Bronchial epithelial cell (primary cell): Measurements from ENCODE around the gene BICDL1. TPM values are rescaled to one million over a fixed set of nuclear protein-coding genes. Genes with fewer than 3 reads are reported as not detected.

ENCODE experiments used
- DNase-seq: peaks from one replicate; pipeline ENCODE4 v3.0.0-alpha.2; 2010; ENCODE audit warnings: low read depth
- FAIRE-seq: peaks from 2 replicates; lab custom pipeline; 2011; peaks lifted over from hg19 to GRCh38; lab: Jason Lieb, UNC
- H3K27me3 ChIP-seq: 2 replicates; pipeline ENCODE4 v1.5.1; 2011; ENCODE audit warnings: low read length; ENCODE audit not compliant: control insufficient read depth, insufficient read depth
- H3K36me3 ChIP-seq: 2 replicates; pipeline ENCODE4 v1.5.1; 2011; ENCODE audit warnings: low read length; ENCODE audit not compliant: control insufficient read depth, insufficient read depth
- H3K4me3 ChIP-seq: 2 replicates; pipeline ENCODE4 v1.5.1; 2011; ENCODE audit warnings: mild to moderate bottlenecking, low read depth, low read length, control low read depth
- total RNA-seq: library from RNA; depleted of rRNA; stranded (reverse); fragments of >200 nt; gene quantifications from 2 replicates; pipeline ENCODE4 v1.2.1, GENCODE V29; 2014
- TF ChIP-seq, protein P1 (sequence below): IDR thresholded peaks from 2 replicates; pipeline ENCODE4 v1.5.1; 2011; ENCODE audit warnings: mild to moderate bottlenecking, moderate library complexity, low read length, control low read depth, inconsistent platforms; ENCODE audit not compliant: insufficient read depth, severe bottlenecking

Gene BICDL1
- total RNA-seq, 1 donor from 2014 or later: 10.8 TPM

DNA sequence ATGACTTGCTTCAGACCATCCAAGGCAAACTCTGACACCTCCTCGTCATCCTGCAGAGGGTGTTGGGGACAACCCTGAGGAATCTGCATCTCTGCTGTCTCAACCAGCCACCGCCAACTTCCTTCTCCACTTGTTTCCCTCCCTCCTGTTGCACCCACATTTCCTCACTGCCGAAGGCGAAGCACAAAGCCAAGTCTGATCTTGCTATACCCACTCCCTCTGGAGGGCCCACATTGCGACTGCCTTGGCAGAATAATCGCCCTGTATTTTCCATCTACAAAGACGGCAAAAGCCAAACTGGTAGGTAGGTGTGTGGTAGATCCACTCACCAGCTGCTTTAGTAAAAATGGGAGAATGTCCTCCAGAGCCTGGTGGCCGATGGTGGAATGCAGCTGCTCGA is 149.3 kb downstream of the BICDL1 start:
- Histone ChIP-seq H3K4me3 (no peak overlapping the region), H3K36me3 (peaks cover 49% of the 10 kb centered on the region), H3K27me3 (no peaks in the 10 kb centered on the region)
- DNase-seq (no peak), FAIRE-seq (no peak)
- TF ChIP-seq, protein P1, sequence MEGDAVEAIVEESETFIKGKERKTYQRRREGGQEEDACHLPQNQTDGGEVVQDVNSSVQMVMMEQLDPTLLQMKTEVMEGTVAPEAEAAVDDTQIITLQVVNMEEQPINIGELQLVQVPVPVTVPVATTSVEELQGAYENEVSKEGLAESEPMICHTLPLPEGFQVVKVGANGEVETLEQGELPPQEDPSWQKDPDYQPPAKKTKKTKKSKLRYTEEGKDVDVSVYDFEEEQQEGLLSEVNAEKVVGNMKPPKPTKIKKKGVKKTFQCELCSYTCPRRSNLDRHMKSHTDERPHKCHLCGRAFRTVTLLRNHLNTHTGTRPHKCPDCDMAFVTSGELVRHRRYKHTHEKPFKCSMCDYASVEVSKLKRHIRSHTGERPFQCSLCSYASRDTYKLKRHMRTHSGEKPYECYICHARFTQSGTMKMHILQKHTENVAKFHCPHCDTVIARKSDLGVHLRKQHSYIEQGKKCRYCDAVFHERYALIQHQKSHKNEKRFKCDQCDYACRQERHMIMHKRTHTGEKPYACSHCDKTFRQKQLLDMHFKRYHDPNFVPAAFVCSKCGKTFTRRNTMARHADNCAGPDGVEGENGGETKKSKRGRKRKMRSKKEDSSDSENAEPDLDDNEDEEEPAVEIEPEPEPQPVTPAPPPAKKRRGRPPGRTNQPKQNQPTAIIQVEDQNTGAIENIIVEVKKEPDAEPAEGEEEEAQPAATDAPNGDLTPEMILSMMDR: no peak

DNA sequence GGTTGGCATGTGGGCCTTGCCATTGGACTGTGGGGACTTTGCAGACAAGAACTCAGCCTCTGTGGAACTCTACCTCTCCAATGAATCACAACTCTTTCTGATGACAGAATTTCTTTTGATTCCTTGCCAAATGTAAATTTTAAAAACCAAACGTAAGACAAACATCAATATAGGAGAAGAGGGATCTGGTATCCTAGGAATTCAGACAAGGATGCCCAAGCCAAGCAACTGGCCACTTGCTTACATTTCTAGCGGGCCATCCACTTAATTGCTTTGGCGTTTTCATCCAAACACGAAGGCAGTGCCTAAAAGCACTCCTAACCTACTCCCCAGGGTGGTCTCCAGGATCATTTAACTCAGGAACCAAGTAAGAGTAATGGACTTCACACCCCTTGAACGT is 150.9 kb downstream of the BICDL1 start:
- Histone ChIP-seq H3K4me3 (no peak overlapping the region), H3K36me3 (peaks cover 50% of the 10 kb centered on the region), H3K27me3 (no peaks in the 10 kb centered on the region)
- FAIRE-seq (no peak), DNase-seq (no peak)
- TF ChIP-seq, protein P1: no peak

DNA sequence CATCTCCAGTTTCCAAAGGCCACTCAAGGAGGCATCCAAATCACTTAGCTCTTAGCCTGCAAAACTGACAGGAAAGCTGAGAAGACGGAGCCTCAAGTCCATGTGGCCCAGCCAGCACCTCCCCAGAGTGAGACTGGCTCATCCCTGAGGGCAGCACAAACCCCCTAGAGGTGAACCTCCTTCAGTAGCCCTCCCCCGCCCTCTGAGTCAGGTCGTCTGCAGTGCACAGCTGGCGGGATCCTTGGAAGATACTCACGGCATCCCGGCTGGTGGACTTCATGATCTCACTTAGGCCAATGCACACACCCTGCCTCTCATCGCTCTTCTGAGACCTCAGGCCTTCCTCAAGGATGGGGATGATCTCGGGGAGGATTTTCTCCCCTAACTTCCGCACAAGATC is 151.6 kb downstream of the BICDL1 start:
- TF ChIP-seq, protein P1: no peak
- DNase-seq (no peak), FAIRE-seq (peak; percentile 58)
- Histone ChIP-seq H3K27me3 (no peaks in the 10 kb centered on the region), H3K36me3 (peaks cover 52% of the 10 kb centered on the region), H3K4me3 (no peak overlapping the region)

DNA sequence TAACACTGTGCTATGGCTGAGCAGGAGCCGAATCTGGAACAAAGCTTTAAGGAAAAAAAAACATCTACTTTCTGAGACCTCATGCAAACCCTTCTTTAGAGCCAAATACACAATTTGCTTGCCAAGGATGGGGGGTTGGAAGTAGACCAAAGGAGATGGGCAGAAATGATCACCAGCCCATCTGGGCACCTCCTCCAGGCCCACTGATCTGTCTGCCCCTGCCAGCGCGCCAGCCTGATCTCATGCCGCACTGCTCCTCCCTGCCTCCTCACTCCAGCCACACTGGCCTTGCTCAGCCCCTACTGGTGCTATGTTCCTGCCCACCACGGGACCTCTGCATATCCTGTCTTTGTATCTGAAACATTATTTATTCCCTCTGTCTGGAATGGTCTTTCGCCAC is 152.3 kb downstream of the BICDL1 start:
- TF ChIP-seq, protein P1: no peak
- Histone ChIP-seq H3K27me3 (no peaks in the 10 kb centered on the region), H3K36me3 (peaks cover 49% of the 10 kb centered on the region), H3K4me3 (no peak overlapping the region)
- FAIRE-seq (no peak), DNase-seq (no peak)

DNA sequence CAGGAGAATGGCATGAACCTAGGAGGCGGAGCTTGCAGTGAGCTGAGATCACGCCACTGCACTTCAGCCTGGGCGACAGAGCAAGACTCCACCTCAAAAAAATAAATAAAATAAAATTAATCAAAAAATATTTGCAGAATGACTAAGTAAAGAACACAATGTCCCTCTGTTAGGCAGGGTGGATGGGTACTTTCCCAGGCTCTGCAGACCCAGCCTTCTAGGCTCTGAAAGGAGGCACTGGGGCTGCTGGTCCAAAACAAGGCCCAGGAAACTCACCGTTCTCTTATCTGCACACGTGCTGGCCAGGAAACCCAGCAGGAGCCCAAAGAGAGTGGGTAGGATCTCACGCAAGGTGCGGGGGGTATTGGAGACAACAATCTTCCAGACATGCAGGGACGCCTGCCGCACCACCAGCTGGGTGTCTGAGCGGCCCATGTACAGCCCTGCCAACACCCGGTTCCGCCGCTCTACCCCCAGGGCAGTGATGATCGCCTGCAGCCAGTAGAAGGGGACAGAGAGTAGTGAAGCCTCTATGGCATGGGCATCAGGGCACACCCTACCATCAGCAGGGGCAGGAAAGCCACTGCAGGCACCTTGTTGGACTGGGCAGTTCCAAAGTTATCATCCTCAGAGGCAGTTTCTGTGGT is 153.3 kb downstream of the BICDL1 start:
- peaks cover 47% of the 10 kb centered on the region for H3K36me3 ChIP-seq
- FAIRE-seq: no peak

More for the DNA sequence above, 153.3 kb downstream of the BICDL1 start:
- no peak for DNase-seq
- TF ChIP-seq, protein P1: no peak
- Histone ChIP-seq H3K27me3 (no peaks in the 10 kb centered on the region), H3K4me3 (no peak overlapping the region)

Other genes starting within 250 kb of the BICDL1 start
- gene CIT, start 111.9 kb upstream of the BICDL1 start, total RNA-seq: 0.79 and 0.90 TPM in 2 replicates
- 26.9 and 31.5 TPM in 2 replicates for gene RAB35, start 127.5 kb downstream of the BICDL1 start, total RNA-seq
- gene GCN1, start 205.5 kb downstream of the BICDL1 start, total RNA-seq: 52.4 and 75.8 TPM in 2 replicates
- gene RPLP0, start 211.9 kb downstream of the BICDL1 start, total RNA-seq: 5,132 and 7,160 TPM in 2 replicates